PC-9 (cell line): ENCODE measurements around the gene EMX2. TPM values are rescaled to one million over a fixed set of nuclear protein-coding genes. Genes with fewer than 3 reads are reported as not detected.

Experiments
- BruUV-seq: library from RNA; stranded (reverse); fragments of 400-500 nt; replicated peaks from 2 replicates; lab custom pipeline; 2021; lab: Mats Ljungman, UMichigan
- CTCF ChIA-PET: fragments of 300-600 bp; sonication (Branson Sonifier 250); formaldehyde crosslinking; loops from one replicate; lab custom pipeline; 2022; ENCODE audit warnings: antibody characterized with exemption; lab: Charles Lee
- POLR2A ChIA-PET: fragments of 300-600 bp; sonication (Branson Sonifier 250); formaldehyde crosslinking; loops from one replicate; lab custom pipeline; 2022; ENCODE audit warnings: antibody characterized with exemption; ENCODE audit not compliant: unreplicated experiment; lab: Charles Lee
- DNase-seq, 2 experiments: peaks; one replicate each; pipeline versions ENCODE4 v3.0.0 to v3.0.0-alpha.2; 2015 to 2022; ENCODE audit warnings: mixed read lengths in 1 of 2
- H2AFZ ChIP-seq: fragments of 200-600 bp; sonication (generic); 2 replicates; pipeline ENCODE4 v1.8.1; 2017; ENCODE audit warnings: antibody characterized with exemption
- H3F3A ChIP-seq: fragments of 200-600 bp; sonication (generic); 2 replicates; pipeline ENCODE4 v1.8.1; 2017; ENCODE audit warnings: antibody characterized with exemption, mild to moderate bottlenecking, low read depth; ENCODE audit not compliant: insufficient read depth
- H3K27ac ChIP-seq: fragments of 200-600 bp; sonication (generic); 2 replicates; pipeline ENCODE4 v1.6.1; 2016; ENCODE audit warnings: mixed run types
- H3K27me3 ChIP-seq: fragments of 200-600 bp; sonication (generic); 2 replicates; pipeline ENCODE4 v1.6.1; 2016; ENCODE audit warnings: low read depth, mixed run types; ENCODE audit not compliant: insufficient read depth
- H3K36me3 ChIP-seq: fragments of 200-600 bp; sonication (generic); 2 replicates; pipeline ENCODE4 v1.6.1; 2016; ENCODE audit warnings: low read depth, mixed run types
- H3K4me1 ChIP-seq: fragments of 200-600 bp; sonication (generic); replicated peaks from 2 replicates; pipeline ENCODE4 v1.6.1; 2016; ENCODE audit warnings: mixed run types; ENCODE audit not compliant: insufficient read depth
- H3K4me2 ChIP-seq: fragments of 200-600 bp; sonication (generic); 2 replicates; pipeline ENCODE4 v1.6.1; 2017; ENCODE audit warnings: mixed run types
- H3K4me3 ChIP-seq: fragments of 200-600 bp; sonication (generic); 2 replicates; pipeline ENCODE4 v1.6.1; 2016; ENCODE audit warnings: mixed run types
- H3K79me2 ChIP-seq: fragments of 200-600 bp; sonication (generic); 2 replicates; pipeline ENCODE4 v1.6.1; 2017; ENCODE audit warnings: low read depth, mixed run types
- H3K9me2 ChIP-seq: fragments of 200-600 bp; sonication (generic); 2 replicates; pipeline ENCODE4 v1.8.1; 2017; ENCODE audit warnings: mild to moderate bottlenecking; ENCODE audit not compliant: insufficient read depth
- H3K9me3 ChIP-seq: fragments of 200-600 bp; sonication (generic); 2 replicates; pipeline ENCODE4 v1.8.1; 2016; ENCODE audit warnings: low read depth; ENCODE audit not compliant: insufficient read depth
- H4K20me1 ChIP-seq: fragments of 200-600 bp; sonication (generic); 2 replicates; pipeline ENCODE4 v1.8.1; 2017; ENCODE audit not compliant: insufficient read depth
- CTCF ChIP-seq: fragments of 200-600 bp; sonication (generic); conservative IDR thresholded peaks from 2 replicates; pipeline ENCODE4 v1.6.1; 2017; ENCODE audit warnings: mixed run types, antibody characterized with exemption, mild to moderate bottlenecking, moderate library complexity
- EZH2 ChIP-seq: fragments of 200-600 bp; sonication (generic); IDR thresholded peaks from 2 replicates; pipeline ENCODE4 v1.8.0; 2017; ENCODE audit warnings: antibody characterized with exemption, low read depth
- intact Hi-C: fragments of 100-400 bp; cut with micrococcal nuclease; formaldehyde crosslinking; loops from one replicate; pipeline ENCODE4 v1.10.0; 2022; ENCODE audit not compliant: unreplicated experiment
- total RNA-seq: library from RNA; stranded (reverse); gene quantifications from 2 replicates; pipeline ENCODE4 v1.2.3, GENCODE V29; 2021

The EMX2 gene
- total RNA-seq, 1 experiment from 2014 or later, result not detected

GRCh38 chr10:117541909-117542705 lies 439 bp upstream of the EMX2 start:
- Histone ChIP-seq H4K20me1 (no peaks in the 10 kb centered on the region), H3K4me2 (no peak overlapping the region), H2AFZ (no peak overlapping the region), H3K27me3 (no peaks in the 10 kb centered on the region), H3K27ac (no peak overlapping the region), H3K79me2 (no peaks in the 10 kb centered on the region), H3F3A (no peaks in the 10 kb centered on the region), H3K9me3 (no peaks in the 10 kb centered on the region), H3K36me3 (no peaks in the 10 kb centered on the region), H3K9me2 (no peaks in the 10 kb centered on the region), H3K4me1 (no peaks in the 10 kb centered on the region), H3K4me3 (no peak overlapping the region)
- intact Hi-C loops, result no loop called here
- no peak for TF ChIP-seq CTCF
- no peak for TF ChIP-seq EZH2
- no TSS peak for BruUV-seq
- DNase-seq, result no peak
- CTCF ChIA-PET, result no interaction called here
- POLR2A ChIA-PET, result no interaction called here

- intact Hi-C loops, result no loop called here
- H3K9me3 ChIP-seq, result no peaks in the 10 kb centered on the region
- DNase-seq, result no peak
- ChIA-PET POLR2A (no interaction called here), CTCF (no interaction called here)
- H3K27me3 ChIP-seq, result peaks cover 6% of the 10 kb centered on the region; the same call in 1 of the 2 replicates
- no peak overlapping the region for H2AFZ ChIP-seq
- H3K36me3 ChIP-seq, result no peaks in the 10 kb centered on the region
- H3K9me2 ChIP-seq, result no peaks in the 10 kb centered on the region
- H3K27ac ChIP-seq, result no peak overlapping the region
- no peak overlapping the region for H3K4me2 ChIP-seq
- no peaks in the 10 kb centered on the region for H3F3A ChIP-seq
- TF ChIP-seq CTCF, result no peak
- TF ChIP-seq EZH2, result no peak
- BruUV-seq, result no TSS peak
- no peaks in the 10 kb centered on the region for H3K79me2 ChIP-seq
- H3K4me3 ChIP-seq, result no peak overlapping the region
- H4K20me1 ChIP-seq, result no peaks in the 10 kb centered on the region
- no peaks in the 10 kb centered on the region for H3K4me1 ChIP-seq
These were observed 868 bp downstream of the EMX2 start for GRCh38 chr10:117543225-117544003.

GRCh38 chr10:117544004-117544701 lies 1.6 kb downstream of the EMX2 start:
- Histone ChIP-seq H3K36me3 (no peaks in the 10 kb centered on the region), H3K27ac (no peak overlapping the region), H3K9me2 (no peaks in the 10 kb centered on the region), H2AFZ (no peak overlapping the region), H3K27me3 (peaks cover 7% of the 10 kb centered on the region; the same call in 1 of the 2 replicates), H3K79me2 (no peaks in the 10 kb centered on the region), H3K4me2 (no peak overlapping the region), H3K4me3 (no peak overlapping the region), H3K9me3 (no peaks in the 10 kb centered on the region), H4K20me1 (no peaks in the 10 kb centered on the region), H3K4me1 (no peaks in the 10 kb centered on the region), H3F3A (no peaks in the 10 kb centered on the region)
- no peak for DNase-seq
- ChIA-PET POLR2A (no interaction called here), CTCF (no interaction called here)
- TF ChIP-seq EZH2, result no peak
- TF ChIP-seq CTCF, result no peak
- intact Hi-C loops, result no loop called here
- no TSS peak for BruUV-seq
